NCI-H748 (cell line): ENCODE results near the gene AUP1.

Experiments
- DNase-seq: peaks from one replicate; lab custom pipeline; 2025; ENCODE audit not compliant: unreplicated experiment; lab: John Stamatoyannopoulos, UW

AUP1 gene

GRCh38 chr2:74514368-74515270, 14.9 kb downstream of the AUP1 start, which contains the start of gene TLX2:
Gene TLX2, plus strand, starts transcription at chr2:74514450. Its CDS starts 357 bp downstream, at chr2:74514807.
- peak; percentile 69 for DNase-seq

GRCh38 chr2:74513605-74514367, 15.7 kb downstream of the AUP1 start:
- DNase-seq = peak; percentile 69

GRCh38 chr2:74512744-74513604, 16.5 kb downstream of the AUP1 start:
- DNase-seq = peak; percentile 11

- no peak for DNase-seq
Measured at GRCh38 chr2:74511104-74511989, 18.2 kb downstream of the AUP1 start.

GRCh38 chr2:74510272-74510671, 19.2 kb downstream of the AUP1 start:
- no peak for DNase-seq

GRCh38 chr2:74507926-74508520, 21.5 kb downstream of the AUP1 start:
- DNase-seq = peak; percentile 77

- DNase-seq = peak; percentile 98
Measured at GRCh38 chr2:74507145-74507925, 22.2 kb downstream of the AUP1 start, which contains the start of gene PCGF1. Gene PCGF1, minus strand, starts transcription at chr2:74507695. Its CDS starts 27 bp downstream, at chr2:74507668.

- no peak for DNase-seq
Measured at GRCh38 chr2:74505448-74506246, 23.9 kb downstream of the AUP1 start.

GRCh38 chr2:74504591-74504990, 24.9 kb downstream of the AUP1 start:
- DNase-seq = no peak

- DNase-seq = peak; percentile 17
Measured at GRCh38 chr2:74503506-74504475, 25.7 kb downstream of the AUP1 start.

- DNase-seq = peak; percentile 57
Measured at GRCh38 chr2:74502720-74503505, 26.6 kb downstream of the AUP1 start.

- DNase-seq = no peak
Measured at GRCh38 chr2:74502147-74502719, 27.3 kb downstream of the AUP1 start.

- DNase-seq = no peak
Measured at GRCh38 chr2:74501335-74502071, 28.0 kb downstream of the AUP1 start.

- DNase-seq = no peak
Measured at GRCh38 chr2:74500578-74500946, 28.9 kb downstream of the AUP1 start.
